GM12878 (cell line): ENCODE measurements around the gene NAT14. TPM values are rescaled to one million over a fixed set of nuclear protein-coding genes. Genes with fewer than 3 reads are reported as not detected.

ENCODE experiments used
- ATAC-seq: fragments of 200-7000 bp; cut with Tn5 transposase; 3 replicates; pipeline ENCODE4 v1.9.1; 2020; ENCODE audit warnings: mild to moderate bottlenecking, moderate library complexity
- BruUV-seq: library from RNA; stranded (reverse); fragments of 400-500 nt; replicated peaks from 2 replicates; lab custom pipeline; 2021; lab: Mats Ljungman, UMichigan
- CTCF ChIA-PET: fragments of 300-600 bp; sonication (Branson Sonifier 250); formaldehyde crosslinking; extraction: SDS; loops from one replicate; lab custom pipeline; 2021; ENCODE audit warnings: inconsistent platforms; lab: Yijun Ruan, JAX
- POLR2A ChIA-PET: fragments of 350-600 bp; formaldehyde crosslinking; extraction: SDS; loops from one replicate; lab custom pipeline; 2021; ENCODE audit warnings: inconsistent platforms; lab: Charles Lee
- RAD21 ChIA-PET: fragments of 300-600 bp; sonication (Branson Sonifier 250); formaldehyde crosslinking; loops from one replicate; lab custom pipeline; 2023; ENCODE audit warnings: antibody characterized with exemption; ENCODE audit not compliant: unreplicated experiment; lab: Charles Lee
- SMC1A ChIA-PET: fragments of 300-600 bp; sonication (Branson Sonifier 250); formaldehyde crosslinking; loops from one replicate; lab custom pipeline; 2023; ENCODE audit not compliant: unreplicated experiment, uncharacterized antibody; lab: Charles Lee
- DNase-seq: peaks from one replicate; pipeline ENCODE4 v3.0.0-alpha.2; 2011; ENCODE audit warnings: low read depth, low spot score
- FAIRE-seq: peaks from 3 replicates; lab custom pipeline; 2011; peaks lifted over from hg19 to GRCh38; lab: Jason Lieb, UNC
- H2AFZ ChIP-seq: 2 replicates; pipeline ENCODE4 v1.6.0; 2011; ENCODE audit warnings: low read depth, low read length, control low read depth; ENCODE audit not compliant: control insufficient read depth
- H3K27ac ChIP-seq: 2 replicates; pipeline ENCODE4 v1.5.1; 2011; ENCODE audit warnings: control low read depth; ENCODE audit not compliant: control insufficient read depth, insufficient read depth
- H3K27me3 ChIP-seq, 2 experiments: replicated peaks in 1 of 2; 2 replicates each; pipeline versions ENCODE4 v1.6.0 to v1.6.1; 2011; ENCODE audit warnings: low read length in 1 of 2; ENCODE audit not compliant: control insufficient read depth in 2 of 2, insufficient read depth in 2 of 2
- H3K36me3 ChIP-seq, 2 experiments: 2 replicates each; pipeline ENCODE4 v1.5.1; 2011; ENCODE audit warnings: low read length in 1 of 2; ENCODE audit not compliant: control insufficient read depth in 2 of 2, insufficient read depth in 2 of 2
- H3K4me1 ChIP-seq: 2 replicates; pipeline ENCODE4 v1.6.1; 2011; ENCODE audit warnings: mild to moderate bottlenecking, low read length, moderate library complexity, mixed read lengths; ENCODE audit not compliant: control insufficient read depth, insufficient read depth
- H3K4me2 ChIP-seq: 2 replicates; pipeline ENCODE4 v1.6.0; 2011; ENCODE audit warnings: control low read depth; ENCODE audit not compliant: control insufficient read depth, insufficient read depth
- H3K4me3 ChIP-seq: fragments of 200-600 bp; sonication (generic); 2 replicates; pipeline ENCODE4 v1.5.1; 2016
- H3K79me2 ChIP-seq: 2 replicates; pipeline ENCODE4 v1.6.0; 2011; ENCODE audit warnings: low read length; ENCODE audit not compliant: control insufficient read depth, insufficient read depth
- H3K9ac ChIP-seq: 2 replicates; pipeline ENCODE4 v1.8.0; 2011; ENCODE audit warnings: low read length, control low read depth, mixed read lengths; ENCODE audit not compliant: control insufficient read depth, insufficient read depth
- H3K9me3 ChIP-seq: replicated peaks from 3 replicates; pipeline ENCODE4 v1.5.1; 2011; ENCODE audit warnings: mild to moderate bottlenecking, low read length; ENCODE audit not compliant: control insufficient read depth, insufficient read depth
- H4K20me1 ChIP-seq: 2 replicates; pipeline ENCODE4 v1.6.0; 2011; ENCODE audit not compliant: control insufficient read depth, insufficient read depth
- HDGF ChIP-seq: fragments of 450-650 bp; IDR thresholded peaks from 2 replicates; pipeline ENCODE4 v1.6.1; 2016; ENCODE audit warnings: antibody characterized with exemption
- MXI1 ChIP-seq: fragments of 150-350 bp; IDR thresholded peaks from 2 replicates; pipeline ENCODE4 v1.6.1; 2011; ENCODE audit warnings: low read depth, mild to moderate bottlenecking, inconsistent platforms, low read length, improper control_type of control experiment
- WGBS: methylation state at CpG from one replicate; pipeline ENCODE4 v1.1.6; 2016; ENCODE audit warnings: low lambda C conversion rate; ENCODE audit not compliant: insufficient replicate concordance, insufficient coverage; ENCODE audit errors: missing lambda C conversion rate; 5-methylcytosine and 5-hydroxymethylcytosine counted together
- in situ Hi-C: fragments of 300-500 bp; cut with MboI; formaldehyde crosslinking; loops from 9 replicates; pipeline ENCODE4 v1.14.3; 2018; ENCODE audit warnings: mixed read lengths
- intact Hi-C: fragments of 100-400 bp; cut with micrococcal nuclease; formaldehyde crosslinking; loops from one replicate; pipeline ENCODE4 v1.14.2; 2022; ENCODE audit not compliant: unreplicated experiment
- polyA plus RNA-seq, 11 experiments: library from polyadenylated mRNA; depleted of rRNA in 4 of 11; unstranded in 6 of 11; stranded (reverse) in 5 of 11; fragments of >200 nt; fragmentation: Nextera tagmentation in 4 of 11; fragmentation: Illumina TruSeq in 1 of 11; extraction: Ambion mirVana in 4 of 11; extraction: Trizol in 1 of 11; gene quantifications; 1 replicate in 1 of 11; 2 replicates in 10 of 11; pipeline versions ENCODE4 v1.2.1 to v1.2.3, GENCODE V29; 2011 to 2016; ENCODE audit warnings: inconsistent platforms in 2 of 11, missing spikeins in 2 of 11, low read depth in 1 of 11
- total RNA-seq, 4 experiments: library from RNA; depleted of rRNA in 3 of 4; stranded (reverse); fragments of >200 nt in 3 of 4; fragmentation: Illumina TruSeq in 1 of 4; extraction: Trizol in 1 of 4; gene quantifications; 2 replicates each; pipeline versions ENCODE4 v1.2.1 to v1.2.3, GENCODE V29; 2013 to 2021
- TF ChIP-seq, protein P1 (sequence below): fragments of 450-650 bp; IDR thresholded peaks from 2 replicates; pipeline ENCODE4 v1.6.1; 2017; ENCODE audit warnings: mild to moderate bottlenecking, low read depth, inconsistent platforms; ENCODE audit not compliant: poor library complexity, severe bottlenecking

The NAT14 gene
- total and polyA plus RNA-seq, 10 of the 15 experiments (the other 5 are each of a cell fraction or from before 2014, with no cell fraction given), result 0.87 to 23.6 (median 9.7) TPM

DNA sequence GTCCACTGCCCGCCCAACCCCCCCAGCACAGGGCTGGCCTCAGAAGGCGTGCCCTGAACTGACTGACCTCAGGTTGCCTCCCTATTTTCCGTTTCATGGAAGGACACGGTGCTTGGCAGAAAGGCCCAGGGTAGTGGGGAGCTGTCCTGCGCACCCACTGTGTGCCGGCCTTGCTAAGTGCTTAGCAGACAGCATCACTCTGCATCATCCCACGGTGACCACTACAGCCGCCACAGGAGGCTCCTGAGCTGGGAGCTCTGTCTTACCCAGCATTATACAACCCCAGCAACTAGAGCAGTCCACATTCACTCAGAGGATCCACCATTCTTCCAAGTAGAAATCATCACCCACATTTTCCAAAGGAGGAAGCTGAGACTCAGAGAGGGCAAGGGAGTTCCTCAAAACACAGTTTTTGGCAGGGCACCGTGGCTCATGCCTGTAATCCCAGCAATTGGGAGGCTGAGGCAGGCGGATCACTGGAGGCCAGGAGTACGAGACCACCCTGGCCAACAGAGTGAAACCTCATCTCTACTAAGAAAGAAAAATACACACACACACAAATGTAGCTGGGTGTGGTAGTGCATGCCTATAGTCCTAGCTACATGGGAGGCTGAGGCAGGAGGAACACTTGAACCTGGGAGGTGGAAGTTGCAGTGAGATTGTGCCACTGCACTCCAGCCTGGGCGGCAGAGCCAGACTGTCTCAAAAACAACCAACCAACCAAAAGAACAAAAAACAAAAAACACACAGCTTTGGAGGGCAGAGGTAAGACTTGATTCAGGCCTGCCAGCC, 50.4 kb downstream of the NAT14 start (continued):
- TF ChIP-seq, protein P1, sequence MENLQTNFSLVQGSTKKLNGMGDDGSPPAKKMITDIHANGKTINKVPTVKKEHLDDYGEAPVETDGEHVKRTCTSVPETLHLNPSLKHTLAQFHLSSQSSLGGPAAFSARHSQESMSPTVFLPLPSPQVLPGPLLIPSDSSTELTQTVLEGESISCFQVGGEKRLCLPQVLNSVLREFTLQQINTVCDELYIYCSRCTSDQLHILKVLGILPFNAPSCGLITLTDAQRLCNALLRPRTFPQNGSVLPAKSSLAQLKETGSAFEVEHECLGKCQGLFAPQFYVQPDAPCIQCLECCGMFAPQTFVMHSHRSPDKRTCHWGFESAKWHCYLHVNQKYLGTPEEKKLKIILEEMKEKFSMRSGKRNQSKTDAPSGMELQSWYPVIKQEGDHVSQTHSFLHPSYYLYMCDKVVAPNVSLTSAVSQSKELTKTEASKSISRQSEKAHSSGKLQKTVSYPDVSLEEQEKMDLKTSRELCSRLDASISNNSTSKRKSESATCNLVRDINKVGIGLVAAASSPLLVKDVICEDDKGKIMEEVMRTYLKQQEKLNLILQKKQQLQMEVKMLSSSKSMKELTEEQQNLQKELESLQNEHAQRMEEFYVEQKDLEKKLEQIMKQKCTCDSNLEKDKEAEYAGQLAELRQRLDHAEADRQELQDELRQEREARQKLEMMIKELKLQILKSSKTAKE, result no peak

DNA sequence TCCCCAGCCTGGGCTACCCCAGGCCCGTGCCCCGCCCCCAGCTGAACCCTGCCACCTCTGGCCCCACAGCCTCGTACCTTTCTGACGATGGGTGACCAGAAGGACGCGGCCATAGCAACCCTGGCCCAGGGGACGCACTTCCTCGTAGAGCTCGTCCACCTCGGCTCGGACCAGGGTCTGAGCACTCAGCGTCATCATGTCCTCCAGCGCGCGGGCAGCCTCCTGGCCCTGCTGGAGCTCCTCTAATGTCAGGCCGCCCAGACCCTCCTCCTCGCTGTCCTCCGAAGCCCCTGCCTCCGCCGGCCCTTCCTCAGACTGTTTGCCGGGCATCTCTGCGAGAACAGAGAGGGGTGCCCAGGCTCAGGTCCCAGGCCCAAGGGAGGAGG, 51.0 kb downstream of the NAT14 start:
- TF ChIP-seq MXI1 (no peak), HDGF (no peak)
- Histone ChIP-seq H3K36me3 (no peaks in the 10 kb centered on the region), H3K4me3 (no peak overlapping the region), H3K9ac (no peak overlapping the region), H3K27ac (no peak overlapping the region), H3K9me3 (no peaks in the 10 kb centered on the region), H3K4me2 (no peak overlapping the region), H3K79me2 (no peaks in the 10 kb centered on the region), H3K4me1 (no peaks in the 10 kb centered on the region), H2AFZ (no peak overlapping the region), H3K27me3 (no peaks in the 10 kb centered on the region), H4K20me1 (no peaks in the 10 kb centered on the region)
- DNase-seq, result no peak
- ATAC-seq, result no peak
- SMC1A ChIA-PET, result interaction anchor here (1.0 kb wide), 1 partner anchor 22 kb away, joined by 4 read pairs; no protein-coding TSS in a partner anchor
- intact Hi-C loops (no loop called here), in situ Hi-C loops (no loop called here)
- WGBS, result 58% methylated on average over 15 of the region's 22 CpGs
- RAD21 ChIA-PET, result interaction anchor here (0.6 kb wide), 1 partner anchor 403 kb away, joined by 3 read pairs; no protein-coding TSS in a partner anchor
- no TSS peak for BruUV-seq
- FAIRE-seq, result no peak
- CTCF ChIA-PET, result no interaction called here
- POLR2A ChIA-PET, result no interaction called here
